HG03196 (cell line): ENCODE measurements around the gene HMG20A.

Source experiments
- ATAC-seq: cut with Tn5 transposase; IDR thresholded peaks from one replicate; pipeline ENCODE4 v1.9.1; 2021; ENCODE audit not compliant: unreplicated experiment

Gene HMG20A

DNA sequence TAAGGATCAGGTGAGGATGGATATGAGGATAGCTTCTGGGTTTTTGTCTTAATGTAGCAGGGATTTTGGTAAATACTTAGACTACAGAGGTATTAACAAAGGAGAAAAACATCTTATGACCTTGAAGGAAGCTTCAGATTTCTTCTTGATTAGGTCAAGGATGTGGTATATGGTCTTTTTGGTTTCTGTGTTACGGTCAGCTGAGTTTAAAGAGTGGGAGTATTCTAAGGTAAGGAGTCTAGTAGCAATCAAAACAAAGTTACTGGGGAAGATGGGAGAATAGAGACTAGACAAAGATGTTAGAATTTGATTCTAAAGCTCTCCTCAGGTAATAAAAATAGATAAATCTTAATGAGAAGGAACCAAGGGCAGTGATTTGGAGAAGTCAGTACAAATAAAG lies 6.2 kb downstream of the HMG20A start:
- no peak for ATAC-seq

DNA sequence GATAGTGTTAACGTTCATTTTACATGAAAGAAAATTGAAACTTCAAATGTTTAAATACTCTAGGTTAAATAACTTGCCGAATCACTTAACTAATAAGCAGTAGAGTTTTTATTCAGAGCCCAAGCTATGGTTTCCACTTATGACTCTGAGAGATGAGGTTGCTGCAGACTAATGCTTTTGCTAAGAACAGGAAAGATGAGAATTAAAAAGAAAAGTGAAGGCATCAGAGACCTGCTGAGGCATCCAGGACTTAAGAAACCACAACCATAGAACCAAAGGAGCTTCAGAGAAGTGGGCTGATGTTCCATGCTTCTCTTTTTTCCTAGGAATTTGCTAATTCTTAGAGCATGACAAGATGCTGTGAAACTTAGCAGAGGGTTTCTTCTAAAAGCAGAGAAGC lies 9.5 kb downstream of the HMG20A start:
- no peak for ATAC-seq

DNA sequence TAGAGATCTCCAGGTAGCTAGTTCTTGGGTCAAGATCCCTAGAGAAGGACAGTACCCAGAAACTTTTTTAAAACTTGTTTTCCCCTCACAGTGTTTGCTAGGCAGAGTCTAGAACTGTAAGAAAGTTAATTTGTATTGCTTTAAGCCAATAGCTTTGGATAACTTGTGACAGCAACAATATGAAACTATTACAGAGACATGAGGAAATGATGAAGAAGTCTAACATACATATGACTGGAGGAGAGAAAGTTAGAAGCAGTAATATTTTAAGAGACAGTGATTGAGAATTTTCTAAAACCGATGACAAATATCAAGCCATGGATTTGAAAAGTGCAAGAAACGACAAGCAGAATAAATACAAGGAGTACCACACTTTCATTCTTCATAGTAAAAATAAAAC lies 10.0 kb downstream of the HMG20A start:
- ATAC-seq, result no peak

DNA sequence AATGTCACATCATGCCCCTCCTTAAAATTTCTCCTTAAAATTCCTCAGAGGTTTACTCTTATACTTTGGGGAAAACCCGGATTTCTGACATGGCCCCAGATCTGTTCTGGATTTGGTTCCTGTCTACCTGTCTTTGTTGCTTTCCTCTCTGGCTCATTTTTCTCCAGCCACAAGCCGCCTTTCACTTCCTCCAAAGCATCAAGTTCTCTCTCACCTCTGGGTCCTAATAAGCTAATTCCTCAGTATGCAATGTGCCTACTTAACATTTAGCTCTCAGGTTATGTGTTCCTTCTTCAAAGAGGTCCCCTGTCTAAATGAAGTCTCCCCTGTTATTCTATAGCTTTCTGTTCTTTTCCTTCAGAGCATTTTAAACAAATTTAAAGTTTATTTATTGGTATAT lies 16.1 kb downstream of the HMG20A start:
- ATAC-seq, result no peak

DNA sequence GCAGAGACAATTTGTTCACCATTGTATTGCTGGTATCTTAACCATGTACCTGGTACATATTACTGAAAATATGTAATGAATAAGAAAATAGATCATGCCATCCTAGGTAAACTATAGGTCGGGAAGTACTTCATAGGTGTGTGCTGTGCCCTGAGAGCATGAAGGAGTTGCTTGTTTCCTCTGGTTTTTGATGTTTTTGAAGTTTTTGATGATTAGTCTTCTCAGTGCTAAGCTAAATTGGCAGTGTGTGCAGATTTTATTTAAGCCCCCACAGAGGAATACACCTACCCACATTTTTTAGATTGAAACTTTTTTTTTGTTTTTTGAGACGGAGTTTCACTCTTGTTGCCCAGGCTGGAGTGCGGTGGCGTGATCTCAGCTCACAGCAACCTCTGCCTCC lies 16.6 kb downstream of the HMG20A start:
- no peak for ATAC-seq

DNA sequence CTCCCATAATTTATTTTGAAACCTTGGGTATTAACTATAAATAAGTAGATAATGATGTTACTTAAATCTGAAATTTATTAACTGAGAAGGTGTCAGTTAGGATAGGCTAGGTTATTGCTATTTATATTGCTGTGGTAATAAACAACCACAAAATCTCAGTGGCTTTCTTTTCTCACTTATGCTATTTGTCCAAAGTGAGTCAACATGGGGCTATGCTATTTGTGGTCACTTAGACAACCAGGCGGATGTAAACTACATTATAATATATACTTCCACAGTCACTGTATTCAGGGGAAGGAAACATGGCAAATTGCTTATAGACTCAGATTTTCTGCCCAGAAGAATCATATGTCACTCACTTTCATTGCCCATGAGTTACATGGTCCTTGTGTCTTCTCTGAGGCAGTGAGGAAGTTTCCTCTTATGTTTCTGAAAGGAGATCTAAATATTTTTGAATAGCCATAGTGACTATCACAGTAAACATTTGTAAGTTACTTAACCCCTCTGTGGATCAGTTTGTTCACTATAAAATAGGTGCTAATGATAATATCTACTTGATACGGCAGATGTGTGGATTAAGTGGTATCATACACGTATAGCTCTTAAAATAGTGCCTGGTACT lies 19.8 kb downstream of the HMG20A start:
- ATAC-seq, result peak; percentile 77

DNA sequence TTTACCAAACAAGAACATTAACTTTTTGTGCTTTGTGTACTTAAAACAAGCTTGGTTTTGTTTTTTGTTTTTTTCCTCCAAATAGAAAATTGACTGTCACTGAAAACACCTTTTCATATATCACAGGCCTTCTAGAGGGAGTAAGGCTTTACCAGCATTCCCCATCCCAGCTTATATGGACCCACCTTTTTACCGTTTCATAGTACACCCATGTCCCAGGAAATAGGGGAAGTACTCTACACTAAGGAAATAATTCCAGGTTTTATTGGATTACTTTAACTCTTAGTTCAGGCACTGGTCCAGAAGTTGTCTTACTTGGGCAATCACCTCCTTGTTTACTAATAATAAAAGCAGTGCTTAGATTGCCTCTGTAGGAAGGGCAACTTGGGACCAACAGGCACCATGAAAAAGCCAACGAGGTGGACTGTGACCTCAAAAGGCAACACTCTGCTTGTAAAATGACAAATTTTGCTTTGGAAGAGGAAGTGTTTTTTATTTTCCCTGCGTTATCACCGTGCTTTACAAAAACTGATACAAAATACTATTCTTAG lies 26.2 kb downstream of the HMG20A start:
- ATAC-seq, result no peak

DNA sequence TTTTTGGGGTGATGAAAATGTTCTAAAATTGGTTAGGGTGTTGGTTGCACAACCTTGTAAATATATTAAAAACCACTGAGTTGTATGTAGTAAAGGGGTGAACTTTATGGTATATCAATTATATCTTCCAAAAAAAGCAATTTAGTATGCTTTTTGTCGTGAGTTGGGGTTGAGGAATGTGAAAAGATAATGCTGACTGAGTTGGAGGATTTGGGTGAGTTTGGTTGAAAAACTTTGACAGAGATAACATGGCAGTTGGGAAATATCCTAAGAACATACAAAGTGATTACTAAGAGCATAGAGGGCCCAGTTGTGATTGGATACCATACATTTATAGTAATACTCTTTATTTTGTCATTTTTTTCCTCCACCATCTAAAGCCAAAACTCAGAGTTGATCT lies 33.6 kb downstream of the HMG20A start:
- no peak for ATAC-seq

DNA sequence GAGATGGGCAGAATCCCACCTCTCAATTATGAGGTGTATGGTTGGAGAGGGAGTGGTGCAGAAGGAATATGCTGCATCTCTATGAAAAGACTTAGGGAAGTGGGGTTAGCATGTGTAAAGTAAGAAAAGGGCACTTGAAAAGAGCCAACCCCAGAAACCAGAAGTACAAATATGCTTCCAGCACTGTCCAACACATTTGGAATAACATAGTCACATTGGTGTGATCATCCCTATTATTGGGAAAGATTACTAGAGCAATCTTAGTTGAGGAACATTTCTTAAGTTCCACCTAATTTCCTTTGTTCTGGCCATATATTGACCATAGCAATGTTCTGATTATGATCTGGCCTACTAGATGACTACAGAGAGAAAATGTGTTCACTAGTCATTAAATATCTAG lies 34.3 kb downstream of the HMG20A start:
- no peak for ATAC-seq

DNA sequence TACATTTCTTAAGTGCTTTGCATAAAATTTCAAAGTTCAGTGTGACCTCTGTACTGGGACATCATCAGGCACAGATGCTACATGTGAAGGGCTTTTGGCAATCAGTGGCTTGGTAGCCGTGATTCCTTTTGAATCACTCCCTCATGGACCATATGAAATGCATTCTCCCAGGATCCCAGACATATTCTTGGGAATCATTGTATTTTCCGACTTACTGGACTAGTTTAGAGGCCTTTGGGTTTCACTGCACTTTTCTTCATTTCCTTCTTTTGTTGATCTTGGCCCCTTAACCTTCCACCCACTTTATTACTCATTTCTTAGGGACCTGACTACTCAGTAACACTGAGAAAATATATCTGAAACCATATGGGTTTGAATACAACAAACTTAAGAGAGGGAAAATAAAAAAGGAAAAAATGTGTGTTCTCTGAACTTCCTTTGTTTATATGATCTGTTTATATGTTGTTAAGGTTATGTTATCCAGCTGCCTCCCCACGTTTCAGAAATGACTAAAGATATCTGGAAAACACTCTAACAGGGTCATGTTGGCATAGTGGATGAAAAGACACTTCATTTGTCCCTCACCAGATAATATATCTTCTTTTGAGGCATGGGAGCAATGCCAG lies 35.1 kb downstream of the HMG20A start:
- no peak for ATAC-seq

DNA sequence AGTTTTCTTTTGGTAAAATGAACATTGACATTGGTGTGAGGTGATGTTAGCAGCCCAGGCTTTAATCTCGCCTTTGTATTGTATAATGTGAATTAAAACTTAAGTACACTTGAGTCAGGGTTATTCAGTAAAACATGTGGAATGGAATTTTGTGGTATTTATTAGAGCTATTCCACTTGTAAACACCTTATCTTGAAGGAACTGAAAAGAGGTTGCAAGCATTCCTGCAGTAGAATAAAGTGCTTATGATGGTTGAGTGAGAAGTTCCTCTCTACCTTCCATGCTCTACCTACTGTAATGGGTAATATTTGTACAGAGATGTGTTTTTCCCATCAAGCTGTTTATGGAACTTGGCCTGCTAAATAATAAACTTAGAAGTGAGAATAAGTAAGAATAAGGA lies 36.1 kb downstream of the HMG20A start:
- no peak for ATAC-seq

DNA sequence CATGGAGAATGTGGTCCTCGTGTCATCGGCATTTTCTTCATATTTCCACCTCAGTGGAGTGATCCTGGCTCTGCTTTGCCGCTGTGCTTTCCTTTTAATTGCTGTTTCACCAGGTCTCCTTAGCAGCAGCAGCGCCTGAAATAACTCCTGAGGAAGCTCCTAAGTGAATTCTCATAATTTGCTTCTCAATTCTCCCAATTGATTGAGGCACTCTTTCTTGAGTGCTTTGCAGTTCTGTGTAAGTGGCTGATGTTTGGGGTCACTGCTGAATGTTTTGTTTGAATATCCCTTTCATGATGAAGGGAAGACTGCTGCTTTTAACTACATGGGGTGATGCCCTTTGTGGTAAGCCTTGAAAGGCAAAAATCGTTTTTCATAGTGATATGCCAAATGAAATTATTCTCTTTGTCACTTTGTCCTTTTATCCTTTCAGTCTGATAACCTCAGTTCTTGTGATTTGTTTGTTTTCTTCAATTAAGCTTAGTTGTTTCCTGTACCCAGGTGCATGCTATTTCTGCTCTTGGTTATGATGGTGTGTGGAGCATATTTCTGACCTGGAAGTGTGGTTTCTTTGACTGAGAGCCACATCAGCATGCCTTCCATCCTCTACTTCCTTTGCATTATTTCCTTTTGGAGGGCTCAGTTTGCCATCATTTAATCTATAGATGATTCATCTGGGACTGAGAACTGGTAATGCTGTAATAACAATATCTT lies 36.7 kb downstream of the HMG20A start:
- ATAC-seq, result no peak

DNA sequence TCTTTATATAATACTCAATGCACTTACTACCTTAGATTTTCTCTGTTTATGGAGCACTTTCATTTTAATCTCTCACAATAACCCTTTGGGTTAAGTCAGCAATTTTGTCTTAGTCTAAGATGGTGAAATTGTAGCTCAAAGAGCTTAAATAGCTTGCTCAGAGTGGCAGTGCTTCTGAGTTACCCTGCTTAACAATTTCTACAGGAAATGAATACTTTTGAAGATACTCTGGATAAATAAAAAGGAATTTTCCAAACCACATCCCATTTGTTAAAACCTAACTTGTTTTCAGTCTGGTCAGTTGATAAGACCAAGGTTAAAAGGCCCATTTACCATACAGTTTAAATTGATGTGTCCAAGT lies 37.2 kb downstream of the HMG20A start:
- ATAC-seq, result no peak

DNA sequence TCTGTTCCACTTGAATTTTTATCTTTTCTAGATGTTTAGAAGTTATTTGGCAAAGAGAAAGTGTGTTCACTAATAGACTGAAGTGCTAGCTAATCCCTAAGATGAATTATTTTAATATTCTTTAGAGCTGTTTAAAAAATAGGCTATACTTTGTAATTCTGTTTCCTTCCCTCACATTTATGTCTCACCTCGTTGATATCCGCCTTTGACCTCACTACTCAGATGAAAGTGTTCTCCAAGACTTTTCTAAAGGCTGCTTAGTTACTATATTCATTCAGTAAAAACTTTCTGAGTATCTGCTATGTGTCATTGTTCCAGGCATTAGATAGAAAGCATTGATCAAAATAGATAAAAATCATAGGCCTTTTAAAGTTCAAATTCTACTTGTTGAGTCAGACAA lies 38.3 kb downstream of the HMG20A start:
- no peak for ATAC-seq

DNA sequence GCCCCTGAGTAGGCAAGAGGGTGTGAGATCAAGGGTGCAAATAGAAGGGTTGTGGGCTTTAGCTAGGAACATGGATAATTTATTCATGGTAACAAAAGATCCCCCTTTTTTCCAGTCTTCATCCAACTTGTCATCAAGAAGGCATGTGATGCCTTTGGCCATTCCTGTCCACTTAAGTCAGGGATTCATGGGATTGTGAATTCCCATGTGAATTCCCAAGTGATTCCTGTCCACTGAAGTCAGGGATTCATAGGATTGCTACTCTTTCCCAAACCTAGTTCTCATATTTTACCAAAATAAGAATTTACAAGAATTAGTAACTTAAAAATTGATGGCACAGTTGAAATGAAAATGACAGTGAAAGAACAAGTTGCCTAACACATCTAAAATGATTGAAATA lies 40.8 kb downstream of the HMG20A start:
- no peak for ATAC-seq

DNA sequence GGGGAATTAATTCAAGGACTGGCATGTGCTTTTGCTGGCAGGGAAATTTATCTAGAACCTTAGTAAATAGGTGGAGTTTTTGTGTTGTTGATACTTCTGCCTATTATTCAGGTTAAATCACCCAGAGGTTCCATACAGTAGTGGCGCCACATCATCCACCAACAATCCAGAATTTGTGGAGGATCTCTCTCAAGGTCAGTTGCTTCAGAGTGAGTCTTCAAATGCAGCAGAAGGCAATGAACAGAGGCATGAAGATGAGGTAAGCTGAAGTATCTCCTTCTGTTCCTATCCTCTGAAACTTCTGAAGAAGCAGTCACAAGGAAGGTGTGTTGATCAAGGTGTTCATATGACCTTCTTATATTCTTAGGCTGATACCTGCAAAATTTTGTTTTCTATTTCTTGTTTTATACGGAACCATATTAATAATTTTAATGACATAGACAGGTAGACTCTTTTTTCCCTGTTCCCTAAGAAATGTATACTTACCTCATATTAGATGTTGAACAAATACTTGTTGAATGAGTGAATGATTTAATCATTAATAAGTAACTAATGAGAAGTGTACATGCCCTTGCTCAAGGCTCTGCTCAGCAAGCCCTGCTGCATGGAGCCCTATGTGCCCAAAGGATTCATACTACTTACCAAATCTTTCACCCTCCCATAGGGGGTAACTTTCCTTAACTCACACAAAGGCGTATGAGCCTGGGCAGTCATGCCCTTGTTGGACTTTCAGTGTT lies 43.6 kb downstream of the HMG20A start:
- ATAC-seq, result no peak

DNA sequence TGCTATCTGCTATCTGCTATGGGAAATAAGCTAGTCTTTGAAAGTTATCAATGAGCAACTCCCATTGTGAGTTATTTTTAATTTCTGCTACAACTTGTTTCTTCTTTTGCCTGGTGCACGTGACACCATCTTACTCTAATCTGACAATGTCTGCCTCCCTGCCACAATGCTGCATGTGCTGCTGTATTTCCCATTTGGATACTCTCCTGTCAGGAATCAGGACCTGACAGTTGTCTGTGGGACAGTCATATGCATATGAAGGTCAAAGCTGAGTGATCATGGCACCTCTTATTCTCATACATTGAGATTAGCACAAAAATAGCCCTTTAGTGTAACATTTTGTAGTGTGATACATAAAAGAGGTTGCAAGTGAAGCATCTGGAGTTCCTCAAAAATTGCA lies 45.8 kb downstream of the HMG20A start:
- ATAC-seq, result no peak

DNA sequence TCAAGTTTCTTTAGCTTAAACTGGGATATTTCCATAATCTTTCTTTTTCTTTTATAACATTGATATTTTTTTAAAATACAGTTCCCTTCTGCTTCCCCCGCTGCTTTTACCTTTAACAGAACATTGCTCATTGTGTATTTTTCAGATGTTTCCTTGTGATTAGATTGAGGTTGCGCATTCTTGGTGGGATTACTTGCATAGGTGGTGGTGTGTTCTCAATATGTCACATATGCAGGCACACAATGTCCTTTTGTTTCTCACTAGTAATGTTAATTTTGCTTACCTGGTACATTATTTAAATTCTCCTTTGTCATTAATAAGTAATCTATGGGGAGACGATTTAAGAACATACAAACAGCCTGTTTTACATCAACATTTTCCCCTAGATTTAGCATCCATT lies 48.2 kb downstream of the HMG20A start:
- no peak for ATAC-seq

DNA sequence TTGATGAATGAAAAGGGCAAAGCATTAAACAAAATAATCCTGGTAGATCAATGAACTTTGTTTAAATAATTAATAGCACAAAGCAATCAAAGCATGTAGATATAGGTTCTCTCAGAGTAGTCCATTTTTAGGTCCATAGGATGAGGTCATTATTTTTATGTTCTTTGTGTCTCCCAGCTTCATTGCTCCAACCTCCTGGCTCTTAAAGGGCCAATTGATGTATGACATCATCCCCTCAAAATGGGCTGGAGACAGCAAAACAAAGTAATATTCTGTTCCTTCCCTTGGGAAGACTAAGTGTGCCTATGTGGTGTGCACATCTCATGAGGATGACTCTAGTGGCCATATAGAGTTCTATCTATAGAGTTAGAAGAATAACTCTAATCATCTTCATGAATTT lies 49.5 kb downstream of the HMG20A start:
- no peak for ATAC-seq

DNA sequence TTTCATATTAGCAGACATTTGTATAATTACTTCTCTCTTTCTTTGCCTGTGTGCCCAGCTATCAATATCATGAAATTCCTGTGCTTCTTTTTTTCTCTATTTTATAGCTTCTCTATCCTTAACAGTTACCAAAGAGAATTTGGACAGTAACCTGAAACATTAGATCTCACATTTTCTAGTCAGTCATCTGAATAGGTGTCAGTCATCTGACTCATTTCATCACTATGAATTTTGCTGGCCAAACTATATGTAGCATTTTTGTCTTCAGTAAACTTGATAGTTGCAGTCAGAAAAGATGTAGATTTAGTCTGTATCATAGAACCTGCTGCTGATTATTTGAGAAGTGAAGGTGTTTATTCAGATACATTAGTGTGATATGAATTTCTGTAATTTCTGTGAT lies 52.6 kb downstream of the HMG20A start:
- ATAC-seq, result no peak

DNA sequence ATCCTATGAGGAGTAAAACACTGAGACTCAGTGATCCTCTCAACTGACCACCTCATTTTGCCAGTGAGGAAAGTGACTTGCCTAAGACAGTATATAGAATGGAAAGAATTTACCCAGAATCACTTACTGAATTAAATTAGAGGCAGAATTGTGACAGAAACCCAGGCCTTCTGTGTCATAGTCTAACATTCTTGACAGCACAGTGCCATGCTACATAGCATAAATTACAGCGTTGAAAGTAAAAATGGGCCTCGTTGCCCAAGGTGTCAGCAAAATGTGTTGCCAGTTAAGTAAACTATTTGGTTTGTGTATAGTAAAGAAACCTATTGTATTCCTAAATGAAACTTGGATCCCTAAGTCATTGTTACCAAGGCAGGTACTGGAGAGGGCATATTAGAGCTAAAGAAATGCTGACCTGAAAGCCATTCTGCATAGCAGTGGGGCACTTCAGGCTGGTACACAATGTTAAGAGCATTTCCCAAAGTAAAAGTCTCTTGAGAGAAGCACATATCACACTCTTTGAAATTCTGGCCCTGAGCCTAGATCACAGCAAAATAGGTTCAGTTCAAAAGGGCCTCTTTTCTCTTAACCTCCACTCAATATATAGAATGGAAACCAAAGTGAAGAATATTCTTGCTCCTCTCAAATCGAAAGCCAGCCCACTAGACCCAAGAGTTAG lies 53.8 kb downstream of the HMG20A start:
- ATAC-seq, result no peak
